ENCODE measurements around the gene ROPN1L.
"Not testable (repeated sequence)": the region's sequence is repeated elsewhere in the genome, so short reads cannot be mapped to it uniquely, and the experiment has no call there.

Gene ROPN1L

DNA sequence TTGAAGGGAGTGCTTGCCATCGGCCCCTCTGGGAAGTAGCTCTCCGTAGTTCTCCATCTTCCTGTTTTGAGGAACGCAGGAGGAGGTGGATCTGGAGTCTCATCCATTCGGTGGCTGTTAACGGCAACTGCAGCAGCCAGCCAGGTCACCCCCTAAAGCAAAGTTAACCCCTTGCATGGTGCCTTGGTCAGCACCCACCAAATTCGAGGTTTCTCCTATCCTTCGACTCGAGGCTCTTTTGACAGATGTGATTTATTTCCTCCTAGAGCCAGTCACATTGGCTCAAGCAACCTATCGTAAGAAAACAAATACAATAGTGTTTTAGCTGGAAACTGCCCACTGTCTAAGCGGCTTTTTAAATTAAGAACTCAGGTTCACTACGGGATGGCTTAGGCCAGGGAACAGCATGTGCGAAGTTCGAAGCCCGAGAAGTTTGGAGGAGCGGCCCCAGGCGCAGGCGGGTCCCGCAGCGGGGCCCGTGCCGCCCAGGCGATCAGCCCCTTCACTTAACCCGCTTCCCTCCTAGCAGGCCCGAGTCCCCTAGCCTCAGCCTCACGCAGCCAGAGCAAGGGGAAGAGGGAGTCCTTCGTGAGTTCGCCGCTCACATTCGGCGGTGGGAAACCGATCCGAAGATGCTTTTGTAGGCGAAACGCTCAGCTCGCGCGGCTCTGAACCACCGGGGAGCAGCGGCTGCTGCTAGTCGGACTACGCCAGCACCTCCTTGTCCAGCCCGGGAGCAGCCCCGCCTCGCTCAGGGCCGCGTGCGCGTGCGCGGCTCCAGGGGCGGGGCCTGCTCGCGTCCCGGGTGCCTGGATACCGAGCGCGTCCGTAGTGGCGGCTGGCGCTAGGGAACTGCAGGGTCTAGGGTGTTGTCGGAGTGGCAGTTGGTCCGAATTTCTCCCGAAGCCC lies at the start of gene ROPN1L:
Gene ROPN1L (plus strand): TSS at position 797 of the 909 bp plus-strand sequence. CDS start 289 bp downstream, outside the sequence.
- H3K4me1 ChIP-seq (ENCODE audit: control insufficient read depth, insufficient read depth, low read length) = peaks cover 7% of the 10 kb centered on the region
- peak within 1 kb of the TSS; percentile 51 for H3K27ac ChIP-seq (ENCODE audit: low read depth, low read length)
- H3K27me3 ChIP-seq (ENCODE audit: control insufficient read depth, insufficient read depth, low read length) = no peaks in the 10 kb centered on the region
- H3K9ac ChIP-seq (ENCODE audit: low read length) = no peak within 1 kb of the TSS
- H3K36me3 ChIP-seq (ENCODE audit: control insufficient read depth, insufficient read depth, low read length) = no peaks in the 10 kb centered on the region
- peak within 1 kb of the TSS; percentile 74 for H3K4me3 ChIP-seq (ENCODE audit: low read length)

DNA sequence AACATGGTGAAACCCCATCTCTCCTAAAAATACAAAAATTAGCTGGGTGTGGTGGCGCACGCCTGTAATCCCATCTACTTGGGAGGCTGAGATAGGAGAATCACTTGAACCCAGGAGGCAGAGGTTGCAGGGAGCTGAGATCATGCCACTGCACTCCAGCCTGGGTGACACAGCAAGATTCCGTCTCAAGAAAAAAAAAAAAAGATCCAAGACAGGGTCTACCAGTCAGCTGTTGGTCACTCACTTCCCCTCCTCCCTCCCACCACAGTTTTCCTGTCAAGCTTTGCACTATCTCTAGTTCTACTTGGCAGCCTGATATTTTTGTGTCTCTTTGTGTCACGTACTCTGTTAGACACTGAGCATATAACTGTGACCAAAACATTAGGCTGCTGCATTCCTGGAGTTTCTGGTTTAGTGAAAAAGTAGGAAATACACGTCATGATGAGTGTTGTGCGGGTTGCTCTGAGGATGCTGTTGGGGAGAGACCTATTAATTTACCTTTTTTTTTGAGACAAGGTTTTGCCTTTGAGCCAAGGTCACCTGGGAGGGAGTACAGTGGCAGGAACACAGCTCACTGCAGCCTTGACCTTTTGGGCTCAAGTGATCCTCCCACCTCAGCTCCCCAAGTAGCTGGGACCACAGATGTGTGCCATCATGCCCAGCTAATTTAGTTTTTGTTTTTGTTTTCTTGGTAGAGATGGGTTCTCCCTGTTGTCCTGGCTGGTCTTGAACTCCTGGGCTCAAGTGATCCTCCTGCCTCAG lies 48.9 kb upstream of the ROPN1L start:
- H3K27ac ChIP-seq (ENCODE audit: low read depth, low read length); H3K27me3 ChIP-seq (ENCODE audit: control insufficient read depth, insufficient read depth, low read length); H3K9ac ChIP-seq (ENCODE audit: low read length); H3K4me1 ChIP-seq (ENCODE audit: control insufficient read depth, insufficient read depth, low read length); H3K4me3 ChIP-seq (ENCODE audit: low read length): not testable (repeated sequence)
- peaks cover 25% of the 10 kb centered on the region for H3K36me3 ChIP-seq (ENCODE audit: control insufficient read depth, insufficient read depth, low read length)

DNA sequence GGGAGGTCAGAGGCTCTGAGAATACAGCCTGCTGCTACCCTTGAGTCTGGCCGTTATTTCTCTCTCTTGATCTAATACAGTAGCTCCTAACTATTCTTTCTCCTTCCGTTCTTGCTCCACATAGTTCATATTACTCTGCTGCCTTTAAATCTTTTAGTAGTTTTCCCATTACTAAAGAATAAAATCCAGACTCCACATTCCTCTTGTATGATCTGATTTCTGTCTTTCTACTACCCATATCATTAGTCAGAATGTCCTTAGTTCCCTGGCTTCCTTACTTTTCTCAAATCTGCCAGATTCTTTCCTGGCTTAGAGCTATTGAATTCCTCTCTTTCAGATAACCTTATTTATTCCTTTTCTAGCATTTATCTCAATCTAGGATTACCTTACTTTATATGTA lies 48.2 kb upstream of the ROPN1L start:
- Histone ChIP-seq H3K4me1 (ENCODE audit: control insufficient read depth, insufficient read depth, low read length) (no peaks in the 10 kb centered on the region), H3K36me3 (ENCODE audit: control insufficient read depth, insufficient read depth, low read length) (peaks cover 25% of the 10 kb centered on the region)

DNA sequence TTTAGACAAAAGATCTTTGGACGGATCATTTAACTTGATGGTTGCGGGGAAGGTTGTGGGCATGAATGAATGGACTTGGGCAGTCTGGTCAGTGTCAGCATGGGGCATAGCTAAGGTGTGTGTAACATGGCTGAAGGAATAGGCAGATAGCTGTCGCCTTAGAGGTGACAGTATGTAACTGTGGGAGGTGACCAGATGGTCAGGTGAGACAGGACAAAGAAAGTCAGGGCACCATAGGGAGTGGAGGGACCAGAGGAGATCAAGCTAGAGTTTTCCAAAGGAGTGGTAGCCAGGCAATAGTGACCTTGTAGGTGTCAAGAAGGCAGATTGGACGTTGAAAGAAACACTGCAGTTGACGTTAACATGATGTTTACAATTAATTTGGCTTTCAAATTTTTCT lies 45.1 kb upstream of the ROPN1L start:
- no peaks in the 10 kb centered on the region for H3K4me1 ChIP-seq (ENCODE audit: control insufficient read depth, insufficient read depth, low read length)
- peaks cover 20% of the 10 kb centered on the region for H3K36me3 ChIP-seq (ENCODE audit: control insufficient read depth, insufficient read depth, low read length)
- H3K4me3 ChIP-seq (ENCODE audit: low read length) = no peak overlapping the region
- H3K9ac ChIP-seq (ENCODE audit: low read length) = no peak overlapping the region
- no peaks in the 10 kb centered on the region for H3K27me3 ChIP-seq (ENCODE audit: control insufficient read depth, insufficient read depth, low read length)
- no peak overlapping the region for H3K27ac ChIP-seq (ENCODE audit: low read depth, low read length)

More for the DNA sequence above, 48.2 kb upstream of the ROPN1L start:
- no peak overlapping the region for H3K9ac ChIP-seq (ENCODE audit: low read length)
- no peaks in the 10 kb centered on the region for H3K27me3 ChIP-seq (ENCODE audit: control insufficient read depth, insufficient read depth, low read length)
- no peak overlapping the region for H3K4me3 ChIP-seq (ENCODE audit: low read length)
- no peak overlapping the region for H3K27ac ChIP-seq (ENCODE audit: low read depth, low read length)

DNA sequence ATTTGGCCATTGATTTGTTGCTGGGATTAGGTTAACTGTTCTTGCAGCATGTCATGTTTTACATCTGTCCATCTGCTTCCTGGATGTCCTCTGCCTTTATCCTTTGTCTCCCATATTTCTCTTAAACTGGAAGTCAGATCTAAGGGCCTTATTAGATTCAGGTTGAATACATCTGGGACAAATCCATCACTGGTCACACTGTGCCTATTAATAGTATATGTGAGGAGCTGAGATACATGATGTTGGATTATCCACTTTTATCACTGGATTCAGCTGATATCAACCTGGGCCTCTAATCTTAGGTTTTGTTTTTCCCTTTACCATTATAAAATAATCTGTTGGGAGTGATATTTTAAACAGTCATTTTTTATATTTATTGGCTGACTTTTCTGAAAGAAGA lies 41.8 kb upstream of the ROPN1L start:
- peaks cover 22% of the 10 kb centered on the region for H3K36me3 ChIP-seq (ENCODE audit: control insufficient read depth, insufficient read depth, low read length)
- H3K27me3 ChIP-seq (ENCODE audit: control insufficient read depth, insufficient read depth, low read length) = no peaks in the 10 kb centered on the region
- H3K4me1 ChIP-seq (ENCODE audit: control insufficient read depth, insufficient read depth, low read length) = no peaks in the 10 kb centered on the region
- H3K4me3 ChIP-seq (ENCODE audit: low read length) = no peak overlapping the region
- H3K27ac ChIP-seq (ENCODE audit: low read depth, low read length) = no peak overlapping the region
- no peak overlapping the region for H3K9ac ChIP-seq (ENCODE audit: low read length)

DNA sequence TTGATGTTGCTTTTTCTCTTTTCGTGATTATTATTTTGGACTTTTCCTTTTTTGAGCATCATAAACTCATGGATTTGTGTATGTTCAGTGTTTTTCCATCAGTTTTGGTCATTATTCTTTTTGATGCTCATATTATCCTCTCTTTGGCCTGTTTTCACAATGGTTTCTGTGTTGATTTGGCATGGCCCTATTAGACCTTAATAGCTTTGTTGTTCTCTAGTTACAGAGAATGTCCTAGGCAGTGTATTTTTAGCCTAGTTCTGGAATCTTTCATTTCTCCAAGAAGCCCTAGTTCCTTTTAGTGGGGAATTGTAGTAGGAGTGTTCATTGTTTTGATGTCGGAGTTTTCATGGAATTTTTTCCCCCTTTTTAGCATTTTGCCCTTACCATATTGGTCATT lies 41.3 kb upstream of the ROPN1L start:
- H3K27ac ChIP-seq (ENCODE audit: low read depth, low read length) = peak overlapping the region; percentile 11
- no peak overlapping the region for H3K9ac ChIP-seq (ENCODE audit: low read length)
- H3K27me3 ChIP-seq (ENCODE audit: control insufficient read depth, insufficient read depth, low read length) = no peaks in the 10 kb centered on the region
- no peak overlapping the region for H3K4me3 ChIP-seq (ENCODE audit: low read length)
- H3K4me1 ChIP-seq (ENCODE audit: control insufficient read depth, insufficient read depth, low read length) = no peaks in the 10 kb centered on the region
- H3K36me3 ChIP-seq (ENCODE audit: control insufficient read depth, insufficient read depth, low read length) = peaks cover 21% of the 10 kb centered on the region

DNA sequence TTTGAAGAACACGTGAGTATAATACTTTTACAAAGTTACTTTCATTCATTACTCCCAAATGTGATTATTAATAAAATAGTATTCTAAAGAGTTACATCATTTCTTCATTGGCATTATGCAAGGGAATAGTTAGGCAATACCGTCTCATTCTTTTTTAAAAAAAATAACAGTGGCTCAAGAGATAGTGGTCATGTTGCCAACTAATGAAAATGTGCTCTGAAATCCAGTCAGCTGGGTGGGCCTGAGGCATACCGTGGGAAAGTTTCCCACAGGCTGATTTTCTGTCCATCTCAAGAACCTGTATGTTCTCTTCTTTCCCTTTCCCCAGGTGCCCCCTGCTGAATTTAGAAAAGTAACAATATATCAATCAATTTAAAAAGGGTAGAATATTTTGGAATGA lies 40.8 kb upstream of the ROPN1L start:
- Histone ChIP-seq H3K36me3 (ENCODE audit: control insufficient read depth, insufficient read depth, low read length) (peaks cover 17% of the 10 kb centered on the region), H3K4me3 (ENCODE audit: low read length) (no peak overlapping the region), H3K27ac (ENCODE audit: low read depth, low read length) (no peak overlapping the region), H3K9ac (ENCODE audit: low read length) (no peak overlapping the region), H3K4me1 (ENCODE audit: control insufficient read depth, insufficient read depth, low read length) (no peaks in the 10 kb centered on the region), H3K27me3 (ENCODE audit: control insufficient read depth, insufficient read depth, low read length) (no peaks in the 10 kb centered on the region)

DNA sequence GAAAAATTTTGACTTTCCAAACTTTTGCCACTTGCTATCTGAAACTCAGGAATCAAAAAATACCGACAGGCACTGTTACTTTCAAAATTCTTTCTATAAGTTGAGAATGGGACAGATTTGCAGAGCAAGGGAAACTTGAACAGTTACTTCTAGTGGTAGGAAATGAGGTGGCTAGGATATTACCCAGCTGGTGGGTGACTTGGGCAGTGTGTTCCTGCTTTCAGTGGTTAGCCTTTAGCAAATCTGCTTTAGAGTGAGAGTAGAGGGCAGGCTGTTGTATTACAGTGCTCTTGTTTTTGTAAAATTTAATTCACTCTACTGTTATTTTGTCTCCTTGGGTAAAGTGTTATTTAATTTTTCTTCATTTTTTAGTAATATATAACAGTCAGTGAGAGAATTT lies 40.2 kb upstream of the ROPN1L start:
- H3K27me3 ChIP-seq (ENCODE audit: control insufficient read depth, insufficient read depth, low read length) = no peaks in the 10 kb centered on the region
- peaks cover 19% of the 10 kb centered on the region for H3K36me3 ChIP-seq (ENCODE audit: control insufficient read depth, insufficient read depth, low read length)
- no peaks in the 10 kb centered on the region for H3K4me1 ChIP-seq (ENCODE audit: control insufficient read depth, insufficient read depth, low read length)
- no peak overlapping the region for H3K4me3 ChIP-seq (ENCODE audit: low read length)
- H3K9ac ChIP-seq (ENCODE audit: low read length) = no peak overlapping the region
- no peak overlapping the region for H3K27ac ChIP-seq (ENCODE audit: low read depth, low read length)

DNA sequence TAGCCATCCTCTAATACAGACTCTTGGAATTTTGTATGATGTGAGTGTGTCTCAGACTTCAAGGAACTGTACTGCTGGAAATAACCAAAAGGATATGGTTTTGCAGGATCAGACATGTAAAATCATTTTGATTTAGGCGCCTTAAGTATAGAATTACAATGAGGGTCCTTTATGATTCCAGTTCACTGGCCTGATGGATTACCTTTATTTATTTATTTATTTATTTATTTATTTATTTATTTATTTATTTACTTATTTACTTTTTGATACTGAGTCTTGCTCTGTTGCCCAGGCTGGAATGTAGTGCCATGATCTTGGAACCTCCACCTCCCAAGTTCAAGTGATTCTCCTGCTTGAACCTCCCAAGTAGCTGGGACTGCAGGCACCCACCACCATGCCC lies 37.9 kb upstream of the ROPN1L start:
- Histone ChIP-seq H3K27ac (ENCODE audit: low read depth, low read length) (no peak overlapping the region), H3K4me1 (ENCODE audit: control insufficient read depth, insufficient read depth, low read length) (no peaks in the 10 kb centered on the region), H3K4me3 (ENCODE audit: low read length) (no peak overlapping the region), H3K27me3 (ENCODE audit: control insufficient read depth, insufficient read depth, low read length) (no peaks in the 10 kb centered on the region), H3K36me3 (ENCODE audit: control insufficient read depth, insufficient read depth, low read length) (peaks cover 22% of the 10 kb centered on the region), H3K9ac (ENCODE audit: low read length) (no peak overlapping the region)

DNA sequence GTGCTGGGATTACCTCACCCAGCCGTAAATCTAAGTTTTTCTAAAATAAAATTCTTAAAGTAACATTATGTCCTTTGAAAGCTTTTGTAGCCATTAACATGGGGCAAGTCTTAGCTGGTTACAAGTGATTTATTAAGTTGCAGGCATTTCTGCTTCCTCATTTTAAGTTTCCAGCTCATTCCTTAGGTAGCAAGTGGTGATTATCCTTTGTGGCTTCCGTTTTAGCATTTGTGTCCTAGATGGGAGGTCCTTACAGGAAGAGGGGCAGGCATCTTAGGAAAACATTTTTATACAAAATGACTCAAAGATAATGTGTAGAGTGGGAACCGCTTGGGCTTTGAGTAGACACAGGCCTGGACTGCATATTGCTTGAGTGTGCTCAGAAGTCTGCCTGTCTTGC lies 35.0 kb upstream of the ROPN1L start:
- no peak overlapping the region for H3K27ac ChIP-seq (ENCODE audit: low read depth, low read length)
- H3K36me3 ChIP-seq (ENCODE audit: control insufficient read depth, insufficient read depth, low read length) = peaks cover 31% of the 10 kb centered on the region
- H3K4me1 ChIP-seq (ENCODE audit: control insufficient read depth, insufficient read depth, low read length) = no peaks in the 10 kb centered on the region
- no peak overlapping the region for H3K4me3 ChIP-seq (ENCODE audit: low read length)
- H3K9ac ChIP-seq (ENCODE audit: low read length) = no peak overlapping the region
- H3K27me3 ChIP-seq (ENCODE audit: control insufficient read depth, insufficient read depth, low read length) = no peaks in the 10 kb centered on the region

DNA sequence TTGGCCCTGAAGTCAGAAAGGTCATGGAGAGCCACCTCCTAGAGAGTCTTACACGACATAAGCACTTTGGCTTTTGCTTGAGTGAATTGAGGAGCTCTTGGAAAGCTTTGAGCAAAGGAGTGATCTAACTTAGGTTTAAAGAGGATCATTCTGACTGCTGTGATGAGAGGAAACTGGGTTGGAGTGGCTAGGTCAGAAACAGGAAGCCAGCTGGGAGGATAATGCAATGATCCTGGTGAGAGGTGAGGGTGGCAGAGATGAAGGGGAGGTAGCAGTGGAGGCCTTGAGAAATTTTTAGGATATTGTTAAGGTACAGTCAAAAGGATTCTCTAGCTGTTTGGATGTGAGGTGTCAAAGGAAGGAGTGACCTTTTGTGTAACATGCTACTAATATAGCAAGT lies 32.2 kb upstream of the ROPN1L start:
- no peaks in the 10 kb centered on the region for H3K27me3 ChIP-seq (ENCODE audit: control insufficient read depth, insufficient read depth, low read length)
- H3K27ac ChIP-seq (ENCODE audit: low read depth, low read length) = no peak overlapping the region
- no peak overlapping the region for H3K9ac ChIP-seq (ENCODE audit: low read length)
- H3K4me3 ChIP-seq (ENCODE audit: low read length) = no peak overlapping the region
- no peaks in the 10 kb centered on the region for H3K4me1 ChIP-seq (ENCODE audit: control insufficient read depth, insufficient read depth, low read length)
- H3K36me3 ChIP-seq (ENCODE audit: control insufficient read depth, insufficient read depth, low read length) = peaks cover 30% of the 10 kb centered on the region

DNA sequence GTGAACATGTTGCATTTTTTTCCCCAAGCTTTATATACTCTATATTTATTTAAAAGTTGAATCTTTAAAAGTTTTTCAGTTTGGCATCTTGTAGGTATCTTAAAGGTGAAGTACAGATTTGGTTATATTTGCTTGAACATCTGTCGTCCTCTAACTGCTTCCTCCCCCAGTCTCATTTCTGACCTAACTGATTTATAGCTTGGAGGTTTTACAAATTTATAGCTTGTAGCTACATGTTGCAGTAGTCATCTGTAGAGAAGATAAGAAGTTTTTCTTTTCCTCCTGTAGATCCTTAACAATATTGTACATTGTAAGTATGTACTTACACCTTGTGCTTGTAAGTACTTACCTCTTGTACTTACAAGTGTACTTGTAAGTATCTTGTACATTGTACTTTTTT lies 31.0 kb upstream of the ROPN1L start:
- peaks cover 29% of the 10 kb centered on the region for H3K36me3 ChIP-seq (ENCODE audit: control insufficient read depth, insufficient read depth, low read length)
- no peak overlapping the region for H3K4me3 ChIP-seq (ENCODE audit: low read length)

More for the DNA sequence above, 31.0 kb upstream of the ROPN1L start:
- no peak overlapping the region for H3K27ac ChIP-seq (ENCODE audit: low read depth, low read length)
- H3K27me3 ChIP-seq (ENCODE audit: control insufficient read depth, insufficient read depth, low read length) = no peaks in the 10 kb centered on the region
- no peaks in the 10 kb centered on the region for H3K4me1 ChIP-seq (ENCODE audit: control insufficient read depth, insufficient read depth, low read length)
- no peak overlapping the region for H3K9ac ChIP-seq (ENCODE audit: low read length)
